Measurements from ENCODE around the gene THAP3. TPM values are rescaled to one million over a fixed set of nuclear protein-coding genes. Genes with fewer than 3 reads are reported as not detected.

The THAP3 gene
- total and polyA plus RNA-seq, 2 donors (not counting 1 experiment from before 2014, with no cell fraction given), result 5.3 to 35.5 TPM

DNA sequence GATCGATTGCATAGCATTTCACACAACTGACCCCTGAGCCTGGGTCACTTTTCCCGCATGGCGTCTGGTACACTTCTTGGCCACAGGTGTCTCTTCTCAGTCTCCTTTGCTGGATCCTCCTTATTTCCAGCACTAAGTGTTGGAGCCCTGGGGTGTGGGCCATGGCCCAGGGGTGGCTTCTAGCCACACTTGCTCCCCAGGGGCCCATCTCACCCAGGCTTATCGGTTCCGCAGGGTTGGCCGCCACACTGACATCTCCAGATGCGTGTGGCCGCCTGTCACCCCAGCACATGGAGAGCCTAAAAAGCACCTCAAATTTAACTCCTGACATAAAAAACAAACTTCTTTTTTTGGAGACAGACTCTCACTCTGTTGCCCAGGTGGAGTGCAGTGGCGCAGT is 2.4 kb downstream of the THAP3 start:
- Histone ChIP-seq H3K9ac (ENCODE audit: insufficient read depth, low read length) (no peak overlapping the region), H3K79me2 (ENCODE audit: control insufficient read depth, insufficient read depth, low read length) (peaks cover 29% of the 10 kb centered on the region), H3K27ac (ENCODE audit: insufficient read depth, low read length) (no peak overlapping the region), H3K36me3 (ENCODE audit: control insufficient read depth, insufficient read depth, low read length) (peaks cover 23% of the 10 kb centered on the region), H3K9me3 (ENCODE audit: control insufficient read depth, insufficient read depth, low read depth, low read length) (no peaks in the 10 kb centered on the region), H3K4me1 (ENCODE audit: control insufficient read depth, extremely low read depth, insufficient read depth, low read length) (no peaks in the 10 kb centered on the region), H3K4me2 (ENCODE audit: extremely low read depth, insufficient read depth, low read length) (no peak overlapping the region), H3K27me3 (ENCODE audit: control insufficient read depth, insufficient read depth, low read length) (no peaks in the 10 kb centered on the region), H3K4me3 (replicated peaks in 1 of 4; ENCODE audit: control extremely low read depth in 1 of 4, insufficient read depth in 1 of 4, low read depth in 3 of 4, low read length in 4 of 4) (no peak overlapping the region), H2AFZ (ENCODE audit: low read length) (no peak overlapping the region), H4K20me1 (ENCODE audit: control insufficient read depth, extremely low read depth, insufficient read depth, low read length) (no peaks in the 10 kb centered on the region)
- DNase-seq (ENCODE audit: low read depth in 2 of 2), result no peak
- TF ChIP-seq EZH2 (IDR thresholded peaks at IDR 0.05; ENCODE audit: low read length, missing control alignments) (no peak), CTCF (conservative IDR thresholded peaks at IDR 0.05 in 1 of 2, IDR thresholded peaks at IDR 0.05 in 1 of 2; ENCODE audit: low read depth in 1 of 2, low read length in 2 of 2) (no peak)

DNA sequence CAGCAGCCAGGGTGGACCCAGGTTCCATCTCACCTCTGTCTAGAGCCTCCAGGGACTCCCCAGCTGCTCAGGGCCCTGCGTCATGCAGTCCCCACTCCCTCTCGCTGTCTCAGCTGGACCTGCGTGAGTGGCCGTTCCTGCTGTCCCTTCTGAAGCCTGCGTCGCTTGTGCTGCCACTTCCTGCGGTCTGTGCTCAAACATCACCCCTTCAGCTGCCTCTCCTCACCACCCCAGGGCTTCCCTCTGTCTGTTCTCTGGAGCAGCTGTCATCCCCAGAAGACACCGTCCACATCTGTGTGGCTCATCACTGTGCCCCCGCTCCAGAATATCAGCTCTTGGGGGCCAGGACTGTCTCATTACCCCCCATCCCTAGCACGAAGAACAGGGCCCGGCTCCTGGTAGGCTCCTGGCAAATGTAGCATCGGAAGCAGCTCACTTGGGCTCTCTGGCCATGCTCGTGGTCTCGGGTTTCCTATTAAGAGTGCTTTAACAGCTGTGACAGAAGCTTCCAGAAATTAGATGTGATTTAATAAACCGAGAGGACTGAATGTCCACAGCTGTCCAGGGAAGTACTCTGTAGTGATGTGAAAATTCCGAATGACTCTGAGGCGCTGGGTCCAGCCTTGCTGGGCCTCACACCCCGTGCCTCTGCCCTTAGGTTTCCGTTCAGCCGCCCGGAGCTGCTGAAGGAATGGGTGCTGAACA is 3.3 kb downstream of the THAP3 start:
- no peak for DNase-seq (ENCODE audit: low read depth in 2 of 2)
- H4K20me1 ChIP-seq (ENCODE audit: control insufficient read depth, extremely low read depth, insufficient read depth, low read length), result no peaks in the 10 kb centered on the region
- peaks cover 29% of the 10 kb centered on the region for H3K79me2 ChIP-seq (ENCODE audit: control insufficient read depth, insufficient read depth, low read length)
- no peak overlapping the region for H3K4me2 ChIP-seq (ENCODE audit: extremely low read depth, insufficient read depth, low read length)
- no peaks in the 10 kb centered on the region for H3K27me3 ChIP-seq (ENCODE audit: control insufficient read depth, insufficient read depth, low read length)
- peaks cover 26% of the 10 kb centered on the region for H3K36me3 ChIP-seq (ENCODE audit: control insufficient read depth, insufficient read depth, low read length)
- no peaks in the 10 kb centered on the region for H3K4me1 ChIP-seq (ENCODE audit: control insufficient read depth, extremely low read depth, insufficient read depth, low read length)
- H3K4me3 ChIP-seq (replicated peaks in 1 of 4; ENCODE audit: control extremely low read depth in 1 of 4, insufficient read depth in 1 of 4, low read depth in 3 of 4, low read length in 4 of 4), result no peak overlapping the region
- TF ChIP-seq EZH2 (IDR thresholded peaks at IDR 0.05; ENCODE audit: low read length, missing control alignments) (no peak), CTCF (conservative IDR thresholded peaks at IDR 0.05 in 1 of 2, IDR thresholded peaks at IDR 0.05 in 1 of 2; ENCODE audit: low read depth in 1 of 2, low read length in 2 of 2) (no peak)
- no peaks in the 10 kb centered on the region for H3K9me3 ChIP-seq (ENCODE audit: control insufficient read depth, insufficient read depth, low read depth, low read length)
- no peak overlapping the region for H2AFZ ChIP-seq (ENCODE audit: low read length)
- no peak overlapping the region for H3K27ac ChIP-seq (ENCODE audit: insufficient read depth, low read length)
- no peak overlapping the region for H3K9ac ChIP-seq (ENCODE audit: insufficient read depth, low read length)

DNA sequence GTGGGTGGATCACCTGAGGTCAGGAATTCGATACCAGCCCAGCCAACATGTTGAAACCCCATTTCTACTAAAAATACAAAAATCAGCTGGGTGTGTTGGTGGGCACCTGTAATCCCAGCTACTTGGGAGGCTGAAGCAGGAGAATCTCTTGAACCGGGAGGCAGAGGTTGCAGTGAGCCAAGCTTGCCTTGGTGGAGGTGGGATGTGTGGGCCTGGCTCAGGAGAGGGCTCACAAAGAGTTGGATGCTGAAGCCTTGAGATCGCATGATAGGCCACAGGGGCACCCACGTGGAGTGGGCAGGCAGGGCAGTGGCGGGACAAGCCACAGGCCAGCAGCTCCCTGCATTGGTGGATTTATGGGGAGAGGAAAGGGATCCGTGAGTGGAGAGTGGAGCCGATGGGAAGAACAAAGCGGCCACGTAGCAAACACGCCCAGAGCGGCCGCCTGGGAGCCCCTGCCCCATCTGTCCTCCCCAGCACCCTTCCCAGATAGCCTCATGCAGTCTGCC is 4.4 kb downstream of the THAP3 start:
- no peak for DNase-seq (ENCODE audit: low read depth in 2 of 2)
- H2AFZ ChIP-seq (ENCODE audit: low read length), result no peak overlapping the region
- H3K79me2 ChIP-seq (ENCODE audit: control insufficient read depth, insufficient read depth, low read length), result peaks cover 29% of the 10 kb centered on the region
- no peaks in the 10 kb centered on the region for H3K4me1 ChIP-seq (ENCODE audit: control insufficient read depth, extremely low read depth, insufficient read depth, low read length)
- H3K9me3 ChIP-seq (ENCODE audit: control insufficient read depth, insufficient read depth, low read depth, low read length), result no peaks in the 10 kb centered on the region
- peaks cover 26% of the 10 kb centered on the region for H3K36me3 ChIP-seq (ENCODE audit: control insufficient read depth, insufficient read depth, low read length)
- H3K27ac ChIP-seq (ENCODE audit: insufficient read depth, low read length), result no peak overlapping the region
- no peaks in the 10 kb centered on the region for H3K27me3 ChIP-seq (ENCODE audit: control insufficient read depth, insufficient read depth, low read length)
- no peak for TF ChIP-seq CTCF (conservative IDR thresholded peaks at IDR 0.05 in 1 of 2, IDR thresholded peaks at IDR 0.05 in 1 of 2; ENCODE audit: low read depth in 1 of 2, low read length in 2 of 2)
- no peak for TF ChIP-seq EZH2 (IDR thresholded peaks at IDR 0.05; ENCODE audit: low read length, missing control alignments)
- H3K4me2 ChIP-seq (ENCODE audit: extremely low read depth, insufficient read depth, low read length), result no peak overlapping the region
- H3K4me3 ChIP-seq (replicated peaks in 1 of 4; ENCODE audit: control extremely low read depth in 1 of 4, insufficient read depth in 1 of 4, low read depth in 3 of 4, low read length in 4 of 4), result no peak overlapping the region
- H4K20me1 ChIP-seq (ENCODE audit: control insufficient read depth, extremely low read depth, insufficient read depth, low read length), result no peaks in the 10 kb centered on the region
- no peak overlapping the region for H3K9ac ChIP-seq (ENCODE audit: insufficient read depth, low read length)
